Omental fat pad (tissue), 4 donors: ENCODE results near the gene ANKS4B. TPM values are rescaled to one million over a fixed set of nuclear protein-coding genes. Genes with fewer than 3 reads are reported as not detected.

Experiments
- ATAC-seq: fragments of 150-250 bp; one replicate; pipeline ENCODE4 v1.9.1; 2016; ENCODE audit warnings: mild to moderate bottlenecking, moderate library complexity; ENCODE audit not compliant: low FRiP score
- DNase-seq: peaks from one replicate; pipeline ENCODE4 v3.0.0-alpha.2; 2019; ENCODE audit warnings: low spot score
- total RNA-seq, 4 donors: library from RNA; depleted of rRNA; stranded (reverse); fragments of >200 nt; gene quantifications; one replicate each; pipeline ENCODE4 v1.1.0, GENCODE V29; 2016
- TF ChIP-seq, protein P1 (sequence below), 3 donors: fragments of 450-650 bp; IDR thresholded peaks; one replicate each; pipeline ENCODE4 v1.5.1; 2016 to 2017; ENCODE audit warnings: antibody characterized with exemption in 3 of 3, mild to moderate bottlenecking in 3 of 3, moderate library complexity in 2 of 3

The ANKS4B gene
- total RNA-seq, 4 donors from 2014 or later, result not detected

DNA sequence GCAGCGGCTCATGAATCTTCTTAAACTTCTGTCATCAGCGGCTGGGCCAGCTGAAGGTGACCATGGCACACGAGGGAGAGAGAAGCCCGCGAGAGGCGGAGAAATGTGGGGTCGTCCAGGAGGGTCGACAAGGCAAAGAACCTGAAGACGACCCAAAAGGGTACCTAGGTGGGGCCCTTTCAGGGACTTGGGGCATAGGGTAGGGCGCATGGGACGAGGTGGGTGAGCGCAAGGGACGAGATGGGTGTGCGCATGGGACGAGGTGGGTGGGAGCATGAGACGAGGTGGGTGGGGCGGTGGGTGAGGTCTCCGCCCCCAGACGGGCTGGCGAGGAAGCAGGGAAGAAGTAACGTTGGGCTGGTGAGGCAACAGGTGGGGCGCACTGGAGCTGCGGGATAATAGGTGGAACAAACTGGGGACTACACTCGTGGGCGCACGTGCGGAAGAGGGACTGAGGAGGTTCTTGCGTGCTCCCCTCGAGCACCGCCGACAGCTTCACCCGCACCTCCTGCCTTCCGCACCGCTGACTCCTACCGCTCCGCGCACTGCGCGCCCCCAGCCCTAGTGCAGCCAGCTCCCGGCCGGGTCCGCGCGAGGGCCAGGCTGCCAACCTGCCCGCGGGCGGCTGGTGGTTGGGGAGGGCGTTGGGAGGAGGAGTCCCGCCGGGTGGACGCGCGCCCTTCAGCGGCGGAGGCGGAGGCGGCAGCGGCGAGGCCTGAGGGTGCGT lies 67.8 kb downstream of the ANKS4B start:
- DNase-seq (peak; percentile 43), ATAC-seq (peak; percentile 78)
- TF ChIP-seq, protein P1, sequence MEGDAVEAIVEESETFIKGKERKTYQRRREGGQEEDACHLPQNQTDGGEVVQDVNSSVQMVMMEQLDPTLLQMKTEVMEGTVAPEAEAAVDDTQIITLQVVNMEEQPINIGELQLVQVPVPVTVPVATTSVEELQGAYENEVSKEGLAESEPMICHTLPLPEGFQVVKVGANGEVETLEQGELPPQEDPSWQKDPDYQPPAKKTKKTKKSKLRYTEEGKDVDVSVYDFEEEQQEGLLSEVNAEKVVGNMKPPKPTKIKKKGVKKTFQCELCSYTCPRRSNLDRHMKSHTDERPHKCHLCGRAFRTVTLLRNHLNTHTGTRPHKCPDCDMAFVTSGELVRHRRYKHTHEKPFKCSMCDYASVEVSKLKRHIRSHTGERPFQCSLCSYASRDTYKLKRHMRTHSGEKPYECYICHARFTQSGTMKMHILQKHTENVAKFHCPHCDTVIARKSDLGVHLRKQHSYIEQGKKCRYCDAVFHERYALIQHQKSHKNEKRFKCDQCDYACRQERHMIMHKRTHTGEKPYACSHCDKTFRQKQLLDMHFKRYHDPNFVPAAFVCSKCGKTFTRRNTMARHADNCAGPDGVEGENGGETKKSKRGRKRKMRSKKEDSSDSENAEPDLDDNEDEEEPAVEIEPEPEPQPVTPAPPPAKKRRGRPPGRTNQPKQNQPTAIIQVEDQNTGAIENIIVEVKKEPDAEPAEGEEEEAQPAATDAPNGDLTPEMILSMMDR (IDR thresholded peaks at IDR 0.05), result no peak

DNA sequence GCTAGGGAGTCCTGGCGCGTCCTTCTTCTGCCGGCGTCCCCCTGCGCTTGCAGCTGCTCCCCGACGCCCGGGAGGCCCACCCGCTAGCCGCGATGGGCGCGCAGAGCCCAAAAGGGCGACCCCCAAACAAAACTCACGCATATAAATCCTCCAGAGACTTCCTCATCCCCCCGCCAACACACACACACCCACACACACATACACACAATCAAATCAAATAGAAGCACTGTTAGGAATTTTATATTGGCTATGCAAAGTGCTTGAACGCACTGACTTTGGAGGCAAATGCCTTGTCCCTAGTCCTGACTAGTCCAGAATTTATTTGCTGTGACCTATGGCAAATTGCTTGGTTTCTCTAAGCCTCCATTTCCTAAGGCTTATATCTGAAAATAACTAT lies 68.4 kb downstream of the ANKS4B start:
- ATAC-seq, result no peak
- DNase-seq, result no peak
- TF ChIP-seq, protein P1 (IDR thresholded peaks at IDR 0.05), result no peak

DNA sequence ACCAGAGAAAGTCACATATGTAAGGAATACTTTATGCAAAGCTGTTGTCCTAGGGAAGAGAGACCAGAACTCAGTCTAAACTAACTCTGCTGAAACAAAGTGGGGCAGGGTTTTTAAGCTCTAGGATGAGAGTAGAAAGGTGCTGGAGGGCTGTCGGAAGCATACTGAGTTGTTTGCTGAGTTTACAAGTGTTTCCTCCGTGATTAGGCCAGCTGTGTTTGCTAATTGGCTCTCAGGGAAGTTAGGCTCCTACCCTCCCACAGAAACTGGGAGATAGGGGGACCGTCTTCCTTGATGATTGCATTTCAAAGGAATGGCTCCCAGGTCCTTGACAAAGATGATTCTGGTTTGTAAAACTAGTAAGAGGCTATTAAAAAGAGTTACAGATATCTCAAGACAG lies 69.0 kb downstream of the ANKS4B start:
- DNase-seq (no peak), ATAC-seq (no peak)
- TF ChIP-seq, protein P1 (IDR thresholded peaks at IDR 0.05), result no peak

DNA sequence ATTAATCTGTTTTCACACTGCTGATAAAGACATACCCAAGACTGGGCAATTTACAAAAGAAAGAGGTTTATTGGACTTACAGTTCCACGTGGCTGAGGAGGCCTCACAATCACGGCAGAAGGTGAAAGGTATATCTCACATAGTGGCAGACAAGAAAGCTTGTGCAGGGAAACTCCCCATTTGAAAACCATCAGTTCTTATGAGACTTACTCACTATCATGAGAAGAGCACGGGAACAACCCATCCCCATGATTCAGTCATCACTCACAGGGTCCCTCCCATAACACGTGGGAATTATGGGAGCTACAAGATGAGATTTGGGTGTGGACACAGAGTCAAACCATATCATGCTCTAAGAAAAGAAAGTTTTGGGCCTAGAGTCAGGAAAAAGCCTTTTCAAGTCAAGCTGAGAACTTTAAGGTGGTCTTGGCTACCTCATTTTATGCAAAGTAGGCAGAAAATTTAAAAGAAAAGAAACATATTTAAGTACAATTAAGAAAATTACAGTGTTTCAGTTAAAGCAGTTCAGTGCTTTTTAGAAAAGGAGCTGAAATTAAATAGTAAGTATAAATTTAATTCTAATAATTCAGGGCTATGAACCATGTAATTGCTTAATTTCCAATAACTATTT lies 69.5 kb downstream of the ANKS4B start:
- DNase-seq (no peak), ATAC-seq (peak; percentile 45)
- TF ChIP-seq, protein P1 (IDR thresholded peaks at IDR 0.05), result no peak

Other genes with a start within 250 kb of the ANKS4B start
- gene DNAH3, start 82.9 kb upstream of the ANKS4B start, total RNA-seq, result under 1 TPM in 1 of 4 donors, not detected in 3; 0.12 TPM
- gene LDAF1, start 75.0 kb upstream of the ANKS4B start, total RNA-seq, result 10 to 100 TPM; 22.6 to 60.4 (median 40.9) TPM
- gene ZP2, start 22.1 kb upstream of the ANKS4B start, total RNA-seq, result not detected
- 1 to 10 TPM in 2 of 4 donors, not detected in 2; 1.2 to 1.4 TPM for gene CRYM, start 44.6 kb downstream of the ANKS4B start, total RNA-seq